ENCODE results near the gene KDM3B. TPM values are rescaled to one million over a fixed set of nuclear protein-coding genes. Genes with fewer than 3 reads are reported as not detected.

The KDM3B gene
- total and polyA plus RNA-seq, 2 experiments from 2014 or later = 25.8 to 86.6 TPM

- peak overlapping the region; percentile 97 for H2AFZ ChIP-seq
- DNase-seq (ENCODE audit: low spot score) = peak; percentile 41
- Mint-ChIP-seq H3K4me1 (peaks cover 29% of the 10 kb centered on the region), H3K4me3 (peak overlapping the region; percentile 89), H3K36me3 (ENCODE audit: low read depth) (peaks cover 19% of the 10 kb centered on the region), H3K9me3 (no peaks in the 10 kb centered on the region), H3K27ac (no peak overlapping the region), H3K27me3 (ENCODE audit: insufficient read depth, low read depth, poor library complexity) (peaks cover 24% of the 10 kb centered on the region)
- no peaks in the 10 kb centered on the region for H4K20me1 ChIP-seq (replicated peaks; ENCODE audit: insufficient read depth)
- H3F3A ChIP-seq (replicated peaks; ENCODE audit: low read depth) = peaks cover 19% of the 10 kb centered on the region
- H3K27ac ChIP-seq (ENCODE audit: low read depth) = no peak overlapping the region
- no peaks in the 10 kb centered on the region; the same call in 1 of the 2 replicates for H3K27me3 ChIP-seq (ENCODE audit: insufficient read depth)
- TF ChIP-seq NANOG (IDR thresholded peaks at IDR 0.05; ENCODE audit: borderline replicate concordance) (no peak), EZH2 (IDR thresholded peaks at IDR 0.05; ENCODE audit: low read depth, unreplicated experiment) (no peak)
- ATAC-seq = peak; percentile 40
- no peaks in the 10 kb centered on the region for H3K9me2 ChIP-seq (ENCODE audit: insufficient read depth)
- H3K4me1 ChIP-seq (ENCODE audit: insufficient read depth) = peaks cover 11% of the 10 kb centered on the region
- H3K4me2 ChIP-seq = peak overlapping the region; percentile 100
- H3K4me3 ChIP-seq = peak overlapping the region; percentile 86
- H3K36me3 ChIP-seq (ENCODE audit: insufficient read depth) = peaks cover 8% of the 10 kb centered on the region
- no peaks in the 10 kb centered on the region for H3K79me2 ChIP-seq (replicated peaks; ENCODE audit: insufficient read depth)
Observed at GRCh38 chr5:138439477-138440158, 87.1 kb downstream of the KDM3B start.

- TF ChIP-seq EZH2phosphoT487 (IDR thresholded peaks at IDR 0.05; ENCODE audit: unreplicated experiment) (no peak), CREB1 (CRISPR knock-in tag; IDR thresholded peaks at IDR 0.05; ENCODE audit: low read depth) (no peak), ZNF331 (CRISPR knock-in tag; IDR thresholded peaks at IDR 0.05; ENCODE audit: low read depth) (no peak), POLR2AphosphoS5 (IDR thresholded peaks at IDR 0.05; ENCODE audit: low read depth) (no peak), STAT1 (IDR thresholded peaks at IDR 0.05; ENCODE audit: unreplicated experiment) (no peak), ZNF462 (CRISPR knock-in tag; IDR thresholded peaks at IDR 0.05) (no peak), REST (IDR thresholded peaks at IDR 0.05; ENCODE audit: unreplicated experiment) (no peak), ZNF114 (CRISPR knock-in tag; IDR thresholded peaks at IDR 0.05) (no peak)
- H3K79me2 ChIP-seq (replicated peaks; ENCODE audit: insufficient read depth) = no peaks in the 10 kb centered on the region
- H3K9me2 ChIP-seq (ENCODE audit: insufficient read depth) = no peaks in the 10 kb centered on the region
- Mint-ChIP-seq H3K36me3 (ENCODE audit: low read depth) (peaks cover 11% of the 10 kb centered on the region; the same call in 2 of the 3 replicates), H3K4me1 (peaks cover 29% of the 10 kb centered on the region), H3K27me3 (ENCODE audit: insufficient read depth, low read depth, poor library complexity) (peaks cover 24% of the 10 kb centered on the region), H3K9me3 (no peaks in the 10 kb centered on the region), H3K4me3 (peak overlapping the region; percentile 89), H3K27ac (0 out of 2 replicates have a peak overlapping the region, but pooled peaks have one; percentile 40)
- no peaks in the 10 kb centered on the region; the same call in 1 of the 2 replicates for H3K27me3 ChIP-seq (ENCODE audit: insufficient read depth)
- H3K36me3 ChIP-seq (ENCODE audit: insufficient read depth) = peaks cover under 1% of the 10 kb centered on the region
- ATAC-seq (peak; percentile 3; the same call in 2 of the 3 replicates), DNase-seq (ENCODE audit: low spot score) (peak; percentile 15)
- peaks cover 11% of the 10 kb centered on the region for H3K4me1 ChIP-seq (ENCODE audit: insufficient read depth)
- no peak overlapping the region; the same call in 1 of the 2 replicates for H2AFZ ChIP-seq
- peaks cover 19% of the 10 kb centered on the region for H3F3A ChIP-seq (replicated peaks; ENCODE audit: low read depth)
- no peak overlapping the region for H3K27ac ChIP-seq (ENCODE audit: low read depth)
- peak overlapping the region; percentile 100 for H3K4me2 ChIP-seq
- H3K4me3 ChIP-seq = peak overlapping the region; percentile 86
- no peaks in the 10 kb centered on the region for H4K20me1 ChIP-seq (replicated peaks; ENCODE audit: insufficient read depth)
Observed at GRCh38 chr5:138440159-138441073, 87.9 kb downstream of the KDM3B start.

Measured in GM23338 (cell line).